GM13976 (cell line): ENCODE measurements around the gene DIO3.
"Not testable (repeated sequence)": the region's sequence is repeated elsewhere in the genome, so short reads cannot be mapped to it uniquely, and the experiment has no call there.

Experiments used
- DNase-seq: peaks from one replicate; pipeline ENCODE4 v3.0.0; 2012; ENCODE audit warnings: low spot score
- CTCF ChIP-seq: IDR thresholded peaks from 2 replicates; pipeline ENCODE4 v1.5.1; 2012; ENCODE audit warnings: borderline replicate concordance, mild to moderate bottlenecking; ENCODE audit not compliant: insufficient read depth; ENCODE audit errors: extremely low read depth, missing control alignments, control extremely low read depth
- in situ Hi-C: fragments of 300-500 bp; cut with MboI; formaldehyde crosslinking; loops from one replicate; pipeline ENCODE4 v1.12.0; 2022; ENCODE audit warnings: low sequenced_read_pairs, mixed read lengths, inconsistent platforms; ENCODE audit not compliant: unreplicated experiment

DIO3 gene

DNA sequence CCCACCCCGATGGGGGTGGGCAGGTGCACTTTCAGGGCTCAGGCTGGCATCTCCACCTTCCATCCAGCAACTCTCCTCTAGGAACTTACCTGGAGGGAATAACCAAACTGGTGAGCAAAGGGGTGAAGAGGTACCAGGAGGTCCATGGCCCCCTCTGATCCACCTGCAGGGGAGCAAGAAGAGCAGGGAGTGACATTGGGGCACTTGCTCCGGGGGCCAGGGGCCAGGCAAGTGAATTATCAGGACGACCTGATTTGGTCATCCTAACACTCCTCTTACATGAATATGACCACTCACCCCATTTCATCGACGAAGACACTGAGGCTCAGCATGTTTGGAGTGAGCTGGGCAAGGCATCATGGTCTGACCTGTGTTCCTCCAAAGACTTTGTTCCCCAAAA lies 6.0 kb downstream of the DIO3 start:
- in situ Hi-C loops: no loop called here
- no peak for DNase-seq
- TF ChIP-seq CTCF: no peak

- in situ Hi-C loops: no loop called here
- no peak for DNase-seq
- no peak for TF ChIP-seq CTCF
Measured at GRCh38 chr14:101571004-101571403, 9.7 kb downstream of the DIO3 start.

DNA sequence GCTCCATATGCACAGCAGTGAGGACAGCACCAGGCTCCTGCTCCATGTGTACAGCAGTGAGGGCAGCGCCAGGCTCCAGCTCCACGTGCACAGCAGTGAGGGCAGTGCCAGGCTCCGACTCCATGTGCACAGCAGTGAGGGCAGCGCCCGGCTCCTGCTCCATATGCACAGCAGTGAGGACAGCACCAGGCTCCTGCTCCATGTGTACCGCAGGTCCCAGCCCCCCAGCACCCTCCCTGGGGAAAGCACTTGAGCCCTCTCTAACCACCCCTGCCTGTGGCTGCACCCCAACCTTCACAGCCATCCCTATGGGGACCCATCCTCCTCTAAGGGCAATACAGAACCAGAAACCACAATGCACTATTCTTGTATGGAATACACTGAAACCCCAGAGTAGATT lies 11.2 kb downstream of the DIO3 start:
- in situ Hi-C loops, DNase-seq: not testable (repeated sequence)

DNA sequence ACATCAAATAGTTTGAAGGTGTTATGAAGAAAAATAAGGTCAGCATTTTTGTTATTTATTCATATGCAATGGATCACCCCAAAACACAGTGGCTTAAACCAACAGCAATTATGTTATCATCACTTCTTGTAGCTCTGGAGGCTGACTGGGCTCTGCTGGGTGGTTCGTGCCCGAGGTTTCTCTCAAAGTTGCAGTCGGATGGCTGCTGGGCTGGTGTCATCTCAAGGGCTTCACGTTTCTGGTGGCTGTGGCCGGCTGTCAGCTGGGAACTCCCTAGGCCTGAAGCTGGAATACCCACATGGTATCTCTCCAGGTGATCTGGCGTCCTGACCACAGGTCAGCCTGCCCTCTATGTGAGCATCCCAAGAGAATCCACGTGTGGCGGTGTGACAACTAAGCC lies 12.0 kb downstream of the DIO3 start:
- no peak for DNase-seq
- no peak for TF ChIP-seq CTCF
- in situ Hi-C loops: no loop called here

DNA sequence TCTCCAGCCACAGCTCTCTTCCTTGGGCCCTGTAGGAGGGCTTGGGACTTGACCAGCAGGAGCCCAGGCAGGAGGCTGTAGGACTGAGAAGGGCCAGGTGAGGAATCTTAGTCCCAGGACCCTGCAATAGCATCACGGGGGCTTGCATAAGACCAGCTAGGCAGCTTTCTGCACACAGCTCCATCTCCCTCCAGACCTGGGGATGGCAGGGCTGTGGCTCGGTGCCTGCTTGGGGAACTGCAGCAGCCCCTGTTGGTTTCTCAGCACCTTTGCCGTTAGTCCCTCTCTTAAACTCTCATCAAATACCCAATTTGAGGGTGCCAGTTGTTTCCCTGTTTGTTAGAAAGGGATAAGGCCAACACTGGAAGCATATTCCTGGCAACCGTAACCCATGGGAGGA lies 14.3 kb downstream of the DIO3 start:
- TF ChIP-seq CTCF: no peak
- no peak for DNase-seq
- in situ Hi-C loops: no loop called here

DNA sequence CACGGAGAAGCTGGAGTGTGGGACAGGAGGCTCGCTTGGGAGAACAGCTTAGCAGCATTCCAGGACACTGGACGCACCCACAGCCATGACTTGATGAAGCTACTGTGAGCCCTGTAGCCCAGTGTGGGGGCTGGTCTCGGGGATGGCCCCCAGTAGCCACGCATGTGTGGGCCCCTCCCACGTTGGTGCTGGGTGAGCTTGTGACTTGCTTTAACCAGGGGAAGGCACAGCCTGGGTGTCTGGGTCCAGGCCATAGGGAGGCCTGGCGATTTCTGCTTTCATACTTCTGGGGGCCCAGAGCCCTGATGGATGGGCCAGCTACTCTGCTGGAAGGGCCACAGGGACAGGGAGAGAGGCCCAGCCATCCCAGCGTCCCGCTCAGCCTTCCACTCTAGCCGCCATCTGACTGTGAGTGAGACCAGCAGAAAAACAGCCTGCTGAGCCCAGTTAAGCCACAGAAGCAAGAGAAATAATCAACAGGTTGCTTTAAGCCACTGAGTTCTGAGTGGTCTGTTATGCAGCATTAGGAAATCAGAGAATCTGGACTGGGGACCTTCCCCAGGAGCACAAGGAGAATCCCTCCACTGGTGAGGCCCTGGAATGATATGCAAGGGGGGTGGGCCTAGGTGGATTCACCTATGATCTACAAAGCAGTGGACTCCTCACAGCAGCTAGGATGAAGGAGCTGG lies 16.1 kb downstream of the DIO3 start:
- DNase-seq: no peak
- no peak for TF ChIP-seq CTCF
- in situ Hi-C loops: no loop called here

GRCh38 chr14:101578489-101578888 lies 17.2 kb downstream of the DIO3 start:
- TF ChIP-seq CTCF: no peak
- in situ Hi-C loops: no loop called here
- no peak for DNase-seq
